GM15510 (cell line): Measurements from ENCODE around the gene COQ9.

Experiments
- POLR2A ChIP-seq: IDR thresholded peaks from 3 replicates; pipeline ENCODE4 v1.6.1; 2011; ENCODE audit warnings: borderline replicate concordance; ENCODE audit not compliant: insufficient read length; ENCODE audit errors: extremely low read depth

The COQ9 gene

DNA sequence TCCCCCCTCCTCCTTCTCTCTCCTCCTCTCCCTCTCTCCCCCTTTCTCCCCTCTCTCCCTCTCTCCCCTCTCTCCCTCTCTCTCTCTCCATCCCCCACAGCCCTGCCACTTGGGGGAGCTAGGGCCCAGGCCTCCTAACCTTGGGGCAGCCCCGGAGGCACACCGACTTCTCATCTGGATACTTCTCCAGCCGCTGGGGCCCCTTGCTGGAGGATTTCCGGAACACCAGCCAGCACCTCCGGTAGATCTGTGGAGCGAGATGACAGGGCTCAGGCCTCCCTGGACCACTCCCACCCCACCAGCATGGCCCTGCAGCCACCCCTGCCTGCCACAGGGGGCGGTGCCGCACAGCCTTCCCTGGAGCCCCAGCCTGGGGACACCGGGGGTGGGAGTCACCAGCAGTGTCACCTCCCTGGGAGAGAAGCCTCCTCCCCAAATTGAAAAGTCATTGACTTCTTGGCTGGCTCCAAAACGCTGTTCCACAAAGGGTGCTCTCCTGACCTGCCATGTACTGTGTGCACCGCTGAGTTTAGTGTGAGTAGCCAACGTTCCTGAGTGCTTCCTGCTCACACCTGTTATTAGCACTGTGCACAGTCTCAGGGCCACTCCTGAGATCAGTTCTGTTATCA is 28.5 kb downstream of the COQ9 start:
- TF ChIP-seq POLR2A: no peak

DNA sequence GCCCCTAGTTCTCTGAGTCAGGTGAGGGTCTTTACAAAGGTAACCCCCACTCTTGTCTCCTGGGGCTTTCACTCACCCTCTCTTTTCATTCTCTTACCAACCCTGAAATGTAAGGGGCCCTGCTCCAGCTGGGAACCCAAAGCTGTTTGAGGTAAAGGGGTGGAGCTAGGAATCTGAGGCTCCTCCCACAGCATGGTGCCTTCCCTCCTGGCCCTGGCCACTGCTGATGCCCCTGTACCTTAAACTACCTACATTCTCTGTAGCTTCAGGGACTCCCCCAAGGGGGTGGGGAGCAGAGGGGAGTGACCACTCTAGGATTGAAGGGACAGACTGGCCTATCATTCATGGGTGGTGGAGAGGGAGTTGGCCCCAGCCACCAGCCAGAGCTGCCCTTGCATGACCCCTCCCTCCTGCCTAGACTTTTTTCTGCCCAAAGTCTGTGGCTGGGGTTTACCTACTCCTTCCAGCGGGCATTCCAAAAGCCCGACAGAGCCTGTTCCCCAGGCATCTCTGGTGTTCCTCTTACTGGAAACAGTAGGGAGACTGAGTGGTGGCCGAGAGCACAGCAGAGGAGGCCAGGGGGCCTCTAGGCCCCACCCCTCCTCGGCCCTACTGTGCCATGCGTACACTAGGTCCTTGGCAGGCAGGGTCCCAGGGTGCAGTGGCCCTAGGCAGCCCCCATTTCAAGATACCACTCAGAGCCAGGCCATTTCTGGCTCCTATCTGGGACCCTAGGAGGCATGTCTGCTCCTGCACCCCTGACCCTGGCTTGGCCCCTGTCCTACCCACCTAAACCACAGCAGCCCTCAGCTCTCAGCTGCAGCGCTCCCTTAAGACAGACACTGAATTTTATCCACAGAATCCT is 29.5 kb downstream of the COQ9 start:
- no peak for TF ChIP-seq POLR2A

DNA sequence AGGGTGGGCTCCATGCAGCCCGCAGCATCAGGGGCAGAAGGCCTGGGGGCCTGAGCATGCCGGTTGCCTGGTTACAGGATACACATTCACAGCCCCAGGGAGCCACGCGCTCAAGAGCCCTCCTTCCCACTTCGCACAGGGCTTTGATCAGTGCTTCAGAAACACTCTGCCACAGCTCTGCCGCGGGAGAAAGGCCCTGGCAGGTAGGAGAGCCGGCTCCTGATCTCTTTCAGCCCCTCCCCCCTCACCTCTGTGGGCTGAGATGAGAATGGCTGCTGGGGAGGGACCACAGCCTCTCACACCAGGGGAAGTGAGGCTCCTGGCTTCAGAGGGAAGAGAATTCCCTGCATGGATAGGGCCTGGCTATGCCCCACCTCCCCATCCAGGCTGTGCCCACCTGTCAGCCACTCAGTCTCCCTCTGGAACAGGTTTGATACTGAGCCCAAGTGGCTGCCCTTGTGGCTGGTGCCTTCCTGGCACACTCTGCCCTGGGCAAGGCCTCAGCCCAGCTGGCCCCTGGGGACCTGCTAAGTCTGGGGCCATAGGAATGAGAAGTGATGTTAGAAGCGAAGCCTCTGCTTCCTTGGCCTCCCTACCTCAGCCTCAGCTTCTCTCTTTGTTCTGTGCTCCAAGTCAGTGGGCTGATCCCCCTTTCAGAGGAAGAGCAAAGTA is 30.4 kb downstream of the COQ9 start:
- TF ChIP-seq POLR2A: no peak

DNA sequence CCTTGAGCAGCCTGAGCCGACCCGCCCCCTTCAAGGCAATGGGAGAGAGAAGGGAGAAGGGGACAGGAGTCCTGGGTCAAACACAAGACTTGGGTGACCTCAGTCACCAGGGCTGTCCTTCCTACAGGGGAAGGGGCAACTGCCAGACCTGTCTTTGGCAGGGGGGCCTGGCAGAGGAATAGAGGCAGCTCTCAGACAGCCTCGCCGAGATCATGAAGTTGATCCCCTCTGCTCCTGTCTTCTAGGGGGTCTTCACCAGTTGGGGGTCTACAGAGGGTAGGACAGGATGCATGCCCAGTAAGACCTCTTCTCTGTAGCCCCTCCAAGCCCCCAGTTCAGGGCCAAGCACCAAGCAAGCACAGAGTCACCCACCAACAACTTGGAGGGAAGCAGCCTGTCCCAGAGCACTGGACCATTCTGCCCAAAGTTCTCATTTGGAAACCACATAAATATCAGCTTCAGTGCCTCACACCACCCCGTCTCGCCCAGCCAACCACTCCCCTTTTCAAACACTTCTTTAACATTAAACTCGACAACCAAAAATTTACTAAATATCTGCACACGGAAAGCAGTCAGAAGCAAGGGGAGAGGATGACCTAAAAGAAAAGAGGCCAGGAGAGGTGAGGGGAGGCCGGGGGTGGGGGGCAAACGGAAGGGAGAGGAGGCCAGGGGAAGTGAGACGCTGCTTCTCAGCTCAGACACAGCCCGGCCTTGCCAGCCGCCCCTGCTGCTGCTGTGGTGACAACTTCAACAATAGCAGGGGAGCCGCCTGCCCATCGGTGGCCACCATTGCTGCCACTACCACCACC is 31.3 kb downstream of the COQ9 start:
- no peak for TF ChIP-seq POLR2A

DNA sequence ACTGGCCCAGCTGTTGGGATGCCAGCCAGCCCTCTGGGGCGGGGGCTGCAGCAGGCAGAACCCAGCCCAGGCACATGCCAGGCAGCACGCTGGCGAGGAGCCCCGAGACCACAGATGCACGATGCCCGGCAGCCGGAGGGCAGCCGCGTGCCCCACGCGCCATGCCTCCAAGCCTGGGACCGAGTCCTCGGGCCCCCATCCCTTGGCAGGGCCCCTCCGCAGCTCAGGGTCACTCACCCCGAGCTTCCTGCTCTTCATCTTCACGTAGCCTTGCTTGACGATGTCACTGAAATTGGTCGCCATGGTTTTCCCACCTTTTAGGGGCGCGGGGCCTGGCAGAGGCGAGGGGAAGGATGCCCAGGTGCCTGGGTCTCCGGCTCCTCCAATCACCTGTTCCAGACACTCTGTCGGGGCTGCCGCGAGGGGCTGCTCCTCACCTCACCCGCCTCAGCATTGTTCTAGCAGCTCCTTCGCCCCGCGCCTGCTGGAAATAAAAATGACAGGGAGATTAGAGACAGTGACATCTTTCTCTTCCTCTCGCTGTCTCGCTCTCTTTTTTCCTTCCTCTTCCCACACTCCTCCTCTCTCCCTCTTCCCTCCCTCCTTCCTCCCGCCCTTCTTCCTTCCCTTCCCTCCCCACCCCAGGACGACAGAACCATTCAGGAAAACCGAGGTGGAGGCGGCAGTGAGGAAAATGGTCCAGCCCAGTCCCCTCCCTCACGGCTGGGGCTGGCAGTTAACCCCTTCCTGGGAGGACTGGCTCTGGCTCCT is 32.1 kb downstream of the COQ9 start:
- no peak for TF ChIP-seq POLR2A

DNA sequence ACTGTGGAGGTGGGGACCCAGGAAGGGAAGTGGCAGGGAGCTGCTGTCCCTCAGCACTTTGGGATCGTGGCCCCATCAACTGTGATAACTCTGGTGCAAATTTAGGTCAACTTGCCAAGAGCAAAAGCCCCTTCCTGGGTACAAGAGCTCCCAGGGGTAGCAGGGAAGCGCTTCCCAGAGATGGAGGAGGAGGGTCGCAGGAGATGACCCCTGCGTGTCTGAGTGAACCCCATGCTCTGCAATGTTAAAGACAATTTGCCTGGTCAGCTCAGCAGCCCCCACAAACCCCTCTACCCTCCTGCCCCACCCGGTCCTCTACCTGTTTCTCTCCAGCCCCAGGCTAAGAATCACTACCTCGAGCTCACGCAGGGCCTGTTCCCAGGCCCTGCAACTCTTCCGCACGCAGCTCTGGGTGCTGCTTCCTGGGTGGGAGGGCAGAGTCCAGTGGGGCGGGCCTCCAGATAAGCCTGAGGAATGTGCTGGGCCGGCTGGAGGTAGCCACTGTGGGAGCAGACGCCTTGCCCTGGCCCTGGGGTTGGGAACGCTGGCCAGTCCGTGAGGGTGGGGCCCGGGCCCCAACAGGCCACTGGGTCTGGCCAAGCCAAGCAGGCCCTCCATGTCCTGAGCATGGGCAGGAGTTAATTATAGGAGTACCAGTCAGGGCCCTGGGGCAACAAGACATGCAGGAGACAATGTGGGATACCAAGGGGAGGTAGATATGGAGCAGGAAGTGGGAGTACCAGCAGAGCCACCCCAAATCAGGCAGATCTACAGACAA is 32.9 kb downstream of the COQ9 start:
- no peak for TF ChIP-seq POLR2A

DNA sequence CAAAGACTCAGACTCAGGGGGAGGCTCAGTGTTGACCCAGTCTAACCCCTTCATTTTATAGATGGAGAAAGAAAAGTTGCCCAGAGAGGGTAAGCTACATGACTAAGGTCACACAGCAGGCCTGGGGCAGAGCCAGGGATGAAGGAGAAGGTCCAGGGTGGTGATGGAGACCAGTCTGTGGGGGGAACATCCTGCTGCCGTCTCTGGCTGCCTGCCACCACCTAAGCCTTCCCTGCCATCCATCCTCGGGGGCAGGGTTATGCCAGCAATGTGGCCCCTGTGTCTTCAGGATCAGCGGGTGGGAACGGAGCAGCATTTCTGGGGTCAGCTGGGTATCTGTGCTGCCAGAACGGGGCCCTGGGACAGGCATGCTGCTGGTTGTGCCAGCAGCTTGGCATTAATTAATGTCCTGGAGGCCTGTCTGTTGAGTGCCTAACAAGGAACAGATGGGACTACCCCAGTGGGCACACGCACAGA is 33.5 kb downstream of the COQ9 start:
- TF ChIP-seq POLR2A: no peak

DNA sequence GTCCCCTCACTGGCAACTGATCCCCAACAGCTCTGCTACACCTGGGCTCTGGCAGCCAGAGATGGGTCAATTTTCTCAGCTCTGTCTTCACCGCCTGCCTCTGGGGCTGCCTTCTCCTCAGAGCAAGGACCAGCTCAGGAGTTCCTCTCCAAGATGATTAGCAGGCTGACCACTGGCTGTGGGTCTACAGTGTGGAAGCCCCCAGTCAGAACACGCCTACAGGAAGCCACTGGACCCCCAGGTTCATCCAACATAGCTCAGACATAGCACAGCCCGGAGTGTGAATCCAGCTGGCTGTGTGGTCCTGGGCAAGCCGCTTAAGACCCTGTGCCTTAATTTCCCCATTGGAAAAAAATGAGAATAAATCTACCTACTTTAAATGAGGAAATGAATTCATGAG is 34.1 kb downstream of the COQ9 start:
- no peak for TF ChIP-seq POLR2A

DNA sequence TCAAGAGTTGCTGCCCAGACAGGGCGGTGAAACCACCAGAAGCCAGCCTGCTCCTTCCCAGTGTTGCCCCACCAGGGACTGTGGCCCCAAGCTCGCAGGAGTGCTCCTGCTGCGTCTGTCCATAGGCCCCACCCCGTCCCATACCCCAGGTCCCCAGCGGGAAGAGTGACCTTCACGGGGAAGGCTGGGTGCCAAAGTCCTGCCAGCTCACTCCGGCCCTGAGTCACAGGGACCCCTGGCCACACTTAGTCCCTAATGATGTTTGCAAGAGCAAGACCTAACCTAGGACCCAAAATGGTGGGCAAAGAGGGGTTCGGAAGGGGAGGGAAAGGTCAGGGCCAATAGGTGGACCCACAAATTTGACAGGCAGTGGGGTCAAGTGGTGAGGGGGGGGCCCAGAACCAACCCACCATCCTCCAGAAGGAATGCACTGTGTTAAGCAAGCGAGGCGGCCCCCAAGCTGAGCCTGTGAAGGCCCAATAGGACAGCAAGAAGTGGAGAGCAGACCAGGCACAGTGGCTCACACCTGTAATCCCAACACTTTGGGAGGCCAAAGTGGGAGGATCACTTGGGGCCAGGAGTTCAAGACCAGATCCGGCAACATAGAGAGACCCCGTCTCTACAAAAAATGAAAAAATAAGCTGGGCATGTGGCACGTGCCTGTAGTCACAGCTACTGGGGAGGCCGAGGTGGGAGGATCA is 35.7 kb downstream of the COQ9 start:
- no peak for TF ChIP-seq POLR2A

DNA sequence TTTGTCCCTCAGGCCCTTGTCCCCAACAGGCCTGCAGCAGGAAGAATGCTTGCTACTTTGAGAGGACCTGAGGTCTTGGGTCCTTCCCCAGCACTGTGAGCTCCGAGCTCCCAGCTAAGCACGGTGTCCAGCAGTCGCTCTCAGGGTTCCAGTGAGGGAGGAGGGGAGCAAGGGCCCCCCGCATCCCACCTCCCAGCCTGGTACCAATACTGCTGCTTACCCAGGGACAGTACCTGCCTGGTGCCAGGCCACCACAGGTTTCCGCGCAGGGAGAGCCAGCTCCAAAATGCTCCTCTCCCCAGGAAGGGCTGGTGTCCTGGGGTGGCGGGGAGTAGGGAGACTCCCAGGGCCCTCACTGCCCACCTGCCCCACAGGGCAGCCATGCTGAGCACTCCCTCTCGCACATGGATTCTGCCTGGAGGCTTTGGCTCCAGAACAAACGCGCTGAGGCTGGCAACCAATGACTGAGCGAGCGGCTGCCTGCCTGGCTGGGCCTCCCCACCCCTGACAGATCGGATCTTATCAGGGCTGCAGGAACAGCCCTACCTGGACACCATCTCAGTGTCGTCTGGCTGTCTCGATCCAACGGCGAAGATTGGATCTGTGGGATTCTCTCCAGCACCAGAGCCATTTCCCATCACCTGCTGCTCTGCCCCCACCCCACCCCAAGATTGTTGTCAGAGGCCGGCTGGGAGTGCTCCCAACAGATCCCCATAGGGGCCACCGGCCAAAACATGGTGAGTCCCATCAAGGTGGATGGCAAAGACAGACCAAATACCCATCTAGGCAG is 36.6 kb downstream of the COQ9 start:
- TF ChIP-seq POLR2A: no peak

DNA sequence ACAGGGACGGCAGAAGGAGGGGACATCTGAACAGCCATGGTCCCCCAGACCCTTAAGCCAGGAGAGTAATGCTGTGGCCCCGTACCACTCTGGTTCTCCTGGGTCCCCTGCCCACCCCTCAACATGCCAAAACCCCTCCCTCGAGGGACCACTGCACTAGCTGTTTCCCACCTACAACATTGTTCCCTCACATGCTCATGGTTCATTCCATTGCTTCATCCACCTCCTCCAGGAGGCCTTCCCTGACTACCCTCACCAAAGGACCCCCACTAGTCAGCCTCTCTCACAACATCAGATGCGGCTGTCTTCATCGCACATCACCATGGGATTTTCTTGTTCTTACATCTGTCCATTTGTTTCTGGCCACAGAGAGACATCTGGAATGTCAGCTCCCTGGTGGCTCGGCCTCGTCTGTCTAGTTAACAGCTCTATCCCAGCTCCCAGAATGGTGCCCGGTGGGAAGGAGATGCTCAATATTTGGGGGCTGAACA is 37.3 kb downstream of the COQ9 start:
- TF ChIP-seq POLR2A: no peak
